ENCODE results near the gene OR4D6. TPM values are rescaled to one million over a fixed set of nuclear protein-coding genes. Genes with fewer than 3 reads are reported as not detected.
"Not testable (repeated sequence)": the region's sequence is repeated elsewhere in the genome, so short reads cannot be mapped to it uniquely, and the experiment has no call there.

Gene OR4D6
- polyA plus RNA-seq (ENCODE audit: insufficient read length in 4 of 4), result not detected

- no peak for DNase-seq (ENCODE audit: low read depth in 4 of 4, low spot score in 3 of 4)
These were observed at the start of gene OR4D6 for GRCh38 chr11:59456661-59457060. TSS of gene OR4D6 (plus strand) at chr11:59456961. CDS start at chr11:59456961, 0 bp downstream.

GRCh38 chr11:59413646-59414045 is 43.1 kb upstream of the OR4D6 start:
- no peak for DNase-seq (ENCODE audit: low read depth in 4 of 4, low spot score in 3 of 4)

GRCh38 chr11:59415111-59415510 is 41.6 kb upstream of the OR4D6 start:
- no peak for DNase-seq (ENCODE audit: low read depth in 4 of 4, low spot score in 3 of 4)

- no peak for DNase-seq (ENCODE audit: low read depth in 4 of 4, low spot score in 3 of 4)
These were observed 40.1 kb upstream of the OR4D6 start for GRCh38 chr11:59416613-59417012.

GRCh38 chr11:59417023-59417422 is 39.7 kb upstream of the OR4D6 start:
- no peak for DNase-seq (ENCODE audit: low read depth in 4 of 4, low spot score in 3 of 4)

- DNase-seq (ENCODE audit: low read depth in 4 of 4, low spot score in 3 of 4), result no peak
These were observed 38.6 kb upstream of the OR4D6 start for GRCh38 chr11:59418156-59418555.

- no peak for DNase-seq (ENCODE audit: low read depth in 4 of 4, low spot score in 3 of 4)
These were observed 32.9 kb upstream of the OR4D6 start for GRCh38 chr11:59423835-59424234.

- no peak for DNase-seq (ENCODE audit: low read depth in 4 of 4, low spot score in 3 of 4)
These were observed 31.6 kb upstream of the OR4D6 start for GRCh38 chr11:59425131-59425530.

GRCh38 chr11:59426361-59427067 is 30.2 kb upstream of the OR4D6 start, which contains the start of gene OR5A2:
TSS of gene OR5A2 (minus strand) at chr11:59426413. CDS start at chr11:59422953, 3,460 bp downstream.
- no peak for DNase-seq (ENCODE audit: low read depth in 4 of 4, low spot score in 3 of 4)

GRCh38 chr11:59427068-59427382 is 29.7 kb upstream of the OR4D6 start:
- no peak for DNase-seq (ENCODE audit: low read depth in 4 of 4, low spot score in 3 of 4)

GRCh38 chr11:59429924-59430516 is 26.7 kb upstream of the OR4D6 start:
- DNase-seq (ENCODE audit: low read depth in 4 of 4, low spot score in 3 of 4), result peak in 3 of 4 donors; percentile 4 to 10 (median 6)

- no peak for DNase-seq (ENCODE audit: low read depth in 4 of 4, low spot score in 3 of 4)
These were observed 20.6 kb upstream of the OR4D6 start, which contains the start of gene OR5A1 for GRCh38 chr11:59436169-59436568. TSS of gene OR5A1 (plus strand) at chr11:59436469. CDS start at chr11:59443169, 6,700 bp downstream.

GRCh38 chr11:59437770-59438169 is 19.0 kb upstream of the OR4D6 start:
- DNase-seq (ENCODE audit: low read depth in 4 of 4, low spot score in 3 of 4), result no peak

GRCh38 chr11:59445624-59446023 is 11.1 kb upstream of the OR4D6 start:
- not testable (repeated sequence) for DNase-seq (ENCODE audit: low read depth in 4 of 4, low spot score in 3 of 4)

- no peak for DNase-seq (ENCODE audit: low read depth in 4 of 4, low spot score in 3 of 4)
These were observed 8.3 kb upstream of the OR4D6 start for GRCh38 chr11:59448484-59448883.

GRCh38 chr11:59459916-59460315 is 3.2 kb downstream of the OR4D6 start:
- no peak for DNase-seq (ENCODE audit: low read depth in 4 of 4, low spot score in 3 of 4)

GRCh38 chr11:59463190-59463641 is 6.5 kb downstream of the OR4D6 start:
- peak in 1 of 4 donors; percentile 5 for DNase-seq (ENCODE audit: low read depth in 4 of 4, low spot score in 3 of 4)

GRCh38 chr11:59473015-59473414 is 16.3 kb downstream of the OR4D6 start, which contains the start of gene OR4D10:
TSS of gene OR4D10 (plus strand) at chr11:59473315. CDS start at chr11:59477430, 4,115 bp downstream.
- DNase-seq (ENCODE audit: low read depth in 4 of 4, low spot score in 3 of 4), result no peak

- no peak for DNase-seq (ENCODE audit: low read depth in 4 of 4, low spot score in 3 of 4)
These were observed 18.4 kb downstream of the OR4D6 start for GRCh38 chr11:59475176-59475575.

- no peak for DNase-seq (ENCODE audit: low read depth in 4 of 4, low spot score in 3 of 4)
These were observed 23.1 kb downstream of the OR4D6 start for GRCh38 chr11:59479906-59480305.

GRCh38 chr11:59480359-59480758 is 23.6 kb downstream of the OR4D6 start:
- DNase-seq (ENCODE audit: low read depth in 4 of 4, low spot score in 3 of 4), result no peak

GRCh38 chr11:59501931-59502330 is 45.2 kb downstream of the OR4D6 start:
- no peak for DNase-seq (ENCODE audit: low read depth in 4 of 4, low spot score in 3 of 4)

All from left renal pelvis (tissue), 4 donors.